ENCODE measurements around the gene ATP13A4.

DNA sequence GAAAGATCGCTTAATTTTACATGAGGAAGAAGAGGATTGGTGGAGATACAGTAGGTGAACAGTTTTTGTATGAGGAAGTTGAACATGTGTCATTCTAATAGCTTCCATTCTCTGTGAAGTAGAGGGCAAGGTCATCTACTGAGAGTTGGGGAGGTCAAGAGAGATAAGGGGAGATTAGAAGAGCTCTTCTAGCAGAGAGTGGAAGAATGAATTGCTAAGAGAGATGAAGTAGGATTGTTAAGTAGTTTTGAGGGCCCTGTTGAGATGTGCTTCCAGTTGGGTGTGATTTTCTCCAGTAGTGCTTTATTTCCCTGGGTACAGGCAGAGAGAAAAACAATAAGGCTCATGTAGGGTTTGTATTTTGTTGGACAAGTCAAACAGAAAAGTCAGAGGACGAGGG lies 43.5 kb upstream of the ATP13A4 start:
- TF ChIP-seq, protein P1, sequence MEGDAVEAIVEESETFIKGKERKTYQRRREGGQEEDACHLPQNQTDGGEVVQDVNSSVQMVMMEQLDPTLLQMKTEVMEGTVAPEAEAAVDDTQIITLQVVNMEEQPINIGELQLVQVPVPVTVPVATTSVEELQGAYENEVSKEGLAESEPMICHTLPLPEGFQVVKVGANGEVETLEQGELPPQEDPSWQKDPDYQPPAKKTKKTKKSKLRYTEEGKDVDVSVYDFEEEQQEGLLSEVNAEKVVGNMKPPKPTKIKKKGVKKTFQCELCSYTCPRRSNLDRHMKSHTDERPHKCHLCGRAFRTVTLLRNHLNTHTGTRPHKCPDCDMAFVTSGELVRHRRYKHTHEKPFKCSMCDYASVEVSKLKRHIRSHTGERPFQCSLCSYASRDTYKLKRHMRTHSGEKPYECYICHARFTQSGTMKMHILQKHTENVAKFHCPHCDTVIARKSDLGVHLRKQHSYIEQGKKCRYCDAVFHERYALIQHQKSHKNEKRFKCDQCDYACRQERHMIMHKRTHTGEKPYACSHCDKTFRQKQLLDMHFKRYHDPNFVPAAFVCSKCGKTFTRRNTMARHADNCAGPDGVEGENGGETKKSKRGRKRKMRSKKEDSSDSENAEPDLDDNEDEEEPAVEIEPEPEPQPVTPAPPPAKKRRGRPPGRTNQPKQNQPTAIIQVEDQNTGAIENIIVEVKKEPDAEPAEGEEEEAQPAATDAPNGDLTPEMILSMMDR (optimal IDR thresholded peaks at IDR 0.05 in 1 of 3, IDR thresholded peaks at IDR 0.05 in 1 of 3, conservative IDR thresholded peaks at IDR 0.05 in 1 of 3; ENCODE audit: extremely low read depth in 1 of 3, insufficient read depth in 2 of 3, low read length in 3 of 3): no peak
- no peak for TF ChIP-seq EZH2 (IDR thresholded peaks at IDR 0.05; ENCODE audit: low read length)

Data from keratinocyte (primary cell).